Measurements from ENCODE around the gene XYLT1. TPM values are rescaled to one million over a fixed set of nuclear protein-coding genes. Genes with fewer than 3 reads are reported as not detected.

The XYLT1 gene
- total and polyA plus RNA-seq, 2 of the 4 experiments (the other 2 are of a cell fraction), result 9.0 to 12.7 TPM

DNA sequence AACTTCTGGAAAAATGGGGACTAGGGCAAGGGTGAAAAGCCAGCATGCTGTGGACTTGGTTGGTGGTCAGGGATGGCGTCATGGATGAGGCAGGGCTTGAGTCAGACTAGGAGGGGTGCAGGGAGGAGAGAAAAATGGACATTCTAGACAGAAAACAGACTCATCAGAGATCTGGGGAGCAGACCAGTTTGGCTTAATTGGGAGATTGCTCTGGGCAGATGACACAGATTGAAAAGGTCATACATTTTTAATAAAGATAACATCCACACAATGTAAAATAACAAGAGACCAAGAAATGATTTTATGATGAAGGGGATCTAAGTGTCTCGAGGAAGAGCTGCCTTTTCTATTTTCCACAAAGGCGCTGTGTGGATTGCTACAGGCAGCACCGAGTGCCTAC lies 326.3 kb downstream of the XYLT1 start:
- no TSS peak for BruUV-seq (replicated peaks)
- Histone ChIP-seq H3K27ac (ENCODE audit: insufficient read depth, low read length) (no peak overlapping the region), H2BK15ac (ENCODE audit: low read depth, low read length) (no peak overlapping the region), H3K4ac (ENCODE audit: low read depth, low read length) (no peak overlapping the region), H2BK5ac (ENCODE audit: low read depth, low read length, poor library complexity, severe bottlenecking) (no peak overlapping the region), H4K5ac (ENCODE audit: low read depth, low read length) (no peak overlapping the region), H3K14ac (replicated peaks; ENCODE audit: low read depth, low read length) (no peak overlapping the region), H2AK5ac (ENCODE audit: low read depth, low read length) (no peak overlapping the region), H2AFZ (replicated peaks; ENCODE audit: low read length, poor library complexity) (no peak overlapping the region), H3K27me3 (ENCODE audit: control insufficient read depth, insufficient read depth, low read length) (no peaks in the 10 kb centered on the region), H4K91ac (ENCODE audit: insufficient read depth, low read depth, low read length) (no peak overlapping the region), H3K23ac (ENCODE audit: low read depth, low read length) (no peak overlapping the region), H2BK20ac (ENCODE audit: low read depth, low read length) (no peak overlapping the region), H3K4me1 (ENCODE audit: control insufficient read depth, insufficient read depth, low read length) (no peaks in the 10 kb centered on the region), H3K9me1 (ENCODE audit: insufficient read depth, low read length) (0 out of 2 replicates have a peak, but pooled peaks cover 5% of the 10 kb centered on the region), H3K18ac (ENCODE audit: low read depth, low read length) (no peak overlapping the region), H3K9ac (ENCODE audit: low read depth, low read length) (no peak overlapping the region), H4K20me1 (ENCODE audit: insufficient read depth, low read length) (0 out of 2 replicates have a peak, but pooled peaks cover 4% of the 10 kb centered on the region), H3K4me3 (ENCODE audit: insufficient read depth, low read depth, low read length) (no peak overlapping the region), H3K79me1 (ENCODE audit: low read depth in 1 of 2, low read length in 2 of 2) (peaks cover 0 to 3% of the 10 kb centered on the region in 2 experiments; a peak in 3 of 4 replicates), H3K56ac (ENCODE audit: extremely low read depth, insufficient read depth, low read length) (no peak overlapping the region), H3K4me2 (ENCODE audit: low read depth, low read length) (no peak overlapping the region), H3K9me3 (ENCODE audit: control insufficient read depth, insufficient read depth, low read length) (no peaks in the 10 kb centered on the region), H2AK9ac (replicated peaks; ENCODE audit: low read depth, low read length, poor library complexity) (no peak overlapping the region), H3K36me3 (ENCODE audit: control insufficient read depth, insufficient read depth, low read length) (no peaks in the 10 kb centered on the region; the same call in 1 of the 2 replicates), H2BK120ac (ENCODE audit: low read depth, low read length) (no peak overlapping the region), H4K8ac (ENCODE audit: low read depth in 2 of 2, low read length in 2 of 2) (no peak overlapping the region)
- intact Hi-C loops (cut with micrococcal nuclease), result no loop called here
- ATAC-seq (ENCODE audit: low read depth), result no peak
- 100% methylated on average over 1 of the region's 4 CpGs; no CpG with 5 or more reads in 1 of the 2 experiments for WGBS, 2 experiments (ENCODE audit: extremely low coverage in 2 of 2, insufficient read length in 1 of 2)
- no peak for TF ChIP-seq RAD21 (IDR thresholded peaks at IDR 0.05; ENCODE audit: low read length)
- no peak for TF ChIP-seq SMC3 (IDR thresholded peaks at IDR 0.05; ENCODE audit: low read depth, low read length)
- no peak for TF ChIP-seq MXI1 (IDR thresholded peaks at IDR 0.05; ENCODE audit: borderline replicate concordance, low read depth, low read length)
- no peak for TF ChIP-seq NFE2L2 (IDR thresholded peaks at IDR 0.05; ENCODE audit: low read depth, low read length)
- no peak for TF ChIP-seq BHLHE40 (IDR thresholded peaks at IDR 0.05; ENCODE audit: low read depth, low read length)
- TF ChIP-seq RFX5 (IDR thresholded peaks at IDR 0.05; ENCODE audit: low read depth, low read length), result no peak
- TF ChIP-seq, protein P1, sequence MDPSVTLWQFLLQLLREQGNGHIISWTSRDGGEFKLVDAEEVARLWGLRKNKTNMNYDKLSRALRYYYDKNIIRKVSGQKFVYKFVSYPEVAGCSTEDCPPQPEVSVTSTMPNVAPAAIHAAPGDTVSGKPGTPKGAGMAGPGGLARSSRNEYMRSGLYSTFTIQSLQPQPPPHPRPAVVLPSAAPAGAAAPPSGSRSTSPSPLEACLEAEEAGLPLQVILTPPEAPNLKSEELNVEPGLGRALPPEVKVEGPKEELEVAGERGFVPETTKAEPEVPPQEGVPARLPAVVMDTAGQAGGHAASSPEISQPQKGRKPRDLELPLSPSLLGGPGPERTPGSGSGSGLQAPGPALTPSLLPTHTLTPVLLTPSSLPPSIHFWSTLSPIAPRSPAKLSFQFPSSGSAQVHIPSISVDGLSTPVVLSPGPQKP (IDR thresholded peaks at IDR 0.05; ENCODE audit: borderline replicate concordance, low read depth, low read length), result no peak
- no peak for TF ChIP-seq RCOR1 (IDR thresholded peaks at IDR 0.05; ENCODE audit: insufficient replicate concordance, low read length)
- no peak for TF ChIP-seq CEBPB (IDR thresholded peaks at IDR 0.05; ENCODE audit: low read depth, low read length)
- TF ChIP-seq, protein P2, sequence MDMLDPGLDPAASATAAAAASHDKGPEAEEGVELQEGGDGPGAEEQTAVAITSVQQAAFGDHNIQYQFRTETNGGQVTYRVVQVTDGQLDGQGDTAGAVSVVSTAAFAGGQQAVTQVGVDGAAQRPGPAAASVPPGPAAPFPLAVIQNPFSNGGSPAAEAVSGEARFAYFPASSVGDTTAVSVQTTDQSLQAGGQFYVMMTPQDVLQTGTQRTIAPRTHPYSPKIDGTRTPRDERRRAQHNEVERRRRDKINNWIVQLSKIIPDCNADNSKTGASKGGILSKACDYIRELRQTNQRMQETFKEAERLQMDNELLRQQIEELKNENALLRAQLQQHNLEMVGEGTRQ (IDR thresholded peaks at IDR 0.05; ENCODE audit: low read depth, low read length), result no peak
- TF ChIP-seq, protein P3, sequence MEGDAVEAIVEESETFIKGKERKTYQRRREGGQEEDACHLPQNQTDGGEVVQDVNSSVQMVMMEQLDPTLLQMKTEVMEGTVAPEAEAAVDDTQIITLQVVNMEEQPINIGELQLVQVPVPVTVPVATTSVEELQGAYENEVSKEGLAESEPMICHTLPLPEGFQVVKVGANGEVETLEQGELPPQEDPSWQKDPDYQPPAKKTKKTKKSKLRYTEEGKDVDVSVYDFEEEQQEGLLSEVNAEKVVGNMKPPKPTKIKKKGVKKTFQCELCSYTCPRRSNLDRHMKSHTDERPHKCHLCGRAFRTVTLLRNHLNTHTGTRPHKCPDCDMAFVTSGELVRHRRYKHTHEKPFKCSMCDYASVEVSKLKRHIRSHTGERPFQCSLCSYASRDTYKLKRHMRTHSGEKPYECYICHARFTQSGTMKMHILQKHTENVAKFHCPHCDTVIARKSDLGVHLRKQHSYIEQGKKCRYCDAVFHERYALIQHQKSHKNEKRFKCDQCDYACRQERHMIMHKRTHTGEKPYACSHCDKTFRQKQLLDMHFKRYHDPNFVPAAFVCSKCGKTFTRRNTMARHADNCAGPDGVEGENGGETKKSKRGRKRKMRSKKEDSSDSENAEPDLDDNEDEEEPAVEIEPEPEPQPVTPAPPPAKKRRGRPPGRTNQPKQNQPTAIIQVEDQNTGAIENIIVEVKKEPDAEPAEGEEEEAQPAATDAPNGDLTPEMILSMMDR (conservative IDR thresholded peaks at IDR 0.05; ENCODE audit: low read depth, low read length), result no peak
- TF ChIP-seq MAFK (IDR thresholded peaks at IDR 0.05; ENCODE audit: low read depth, low read length), result no peak
- no peak for TF ChIP-seq CHD1 (IDR thresholded peaks at IDR 0.05; ENCODE audit: low read depth, low read length)
- no peak for TF ChIP-seq POLR2A (IDR thresholded peaks at IDR 0.05; ENCODE audit: low read depth, low read length)
- no peak for TF ChIP-seq FOS (IDR thresholded peaks at IDR 0.05; ENCODE audit: low read depth, low read length)
- TF ChIP-seq MAZ (IDR thresholded peaks at IDR 0.05; ENCODE audit: borderline replicate concordance, low read depth, low read length), result no peak
- ChIA-PET POLR2A (ENCODE audit: unreplicated experiment) (no interaction called here), CTCF (no interaction called here)
- dilution Hi-C loops (cut with HindIII; ENCODE audit: low sequenced_read_pairs, unreplicated experiment), result no loop called here
- no peak for DNase-seq
- in situ Hi-C loops (cut with MboI; ENCODE audit: low sequenced_read_pairs), result no loop called here
